Uterus (tissue), 4 donors: ENCODE results near the gene STOX2. TPM values are rescaled to one million over a fixed set of nuclear protein-coding genes. Genes with fewer than 3 reads are reported as not detected.

Experiments used
- DNase-seq, 2 donors: peaks; one replicate each; pipeline ENCODE4 v3.0.0-alpha.2; 2019 to 2020
- H3K27ac ChIP-seq, 2 donors: fragments of 200-600 bp; sonication (generic); 1 replicate in 1 of 2; 2 replicates in 1 of 2; pipeline ENCODE4 v1.5.1; 2016 to 2018
- H3K27me3 ChIP-seq, 2 donors: fragments of 200-600 bp; sonication (generic); one replicate each; pipeline ENCODE4 v1.5.1; 2018 to 2019; ENCODE audit warnings: control low read depth in 1 of 2
- H3K36me3 ChIP-seq, 2 donors: fragments of 200-600 bp; sonication (generic); one replicate each; pipeline ENCODE4 v1.5.1; 2019; ENCODE audit warnings: control low read depth in 1 of 2
- H3K4me1 ChIP-seq, 2 donors: fragments of 200-600 bp; sonication (generic); one replicate each; pipeline ENCODE4 v1.5.1; 2018 to 2019; ENCODE audit warnings: control low read depth in 1 of 2
- H3K4me3 ChIP-seq, 2 donors: fragments of 200-600 bp; sonication (generic); 1 replicate in 1 of 2; 2 replicates in 1 of 2; pipeline ENCODE4 v1.5.1; 2018 to 2019; ENCODE audit warnings: mild to moderate bottlenecking in 1 of 2
- H3K9me3 ChIP-seq, 2 donors: fragments of 200-600 bp; sonication (generic); one replicate each; pipeline ENCODE4 v1.5.1; 2019; ENCODE audit warnings: control low read depth in 1 of 2
- CTCF ChIP-seq, 4 experiments: fragments of 200-600 bp in 2 of 4; fragments of 450-650 bp in 2 of 4; sonication (generic) in 2 of 4; IDR thresholded peaks; one replicate each; pipeline ENCODE4 v1.5.1; 2016 to 2019; ENCODE audit warnings: antibody characterized with exemption in 4 of 4, mild to moderate bottlenecking in 2 of 4, moderate library complexity in 1 of 4
- POLR2A ChIP-seq, 2 donors: fragments of 450-650 bp; IDR thresholded peaks; one replicate each; pipeline ENCODE4 v1.6.1; 2016; ENCODE audit warnings: antibody characterized with exemption in 2 of 2, mild to moderate bottlenecking in 1 of 2, moderate library complexity in 1 of 2
- intact Hi-C: fragments of 100-400 bp; cut with DNase I; formaldehyde crosslinking; loops from one replicate; pipeline ENCODE4 v1.15.1; 2023; ENCODE audit warnings: low total_unique reads
- total RNA-seq, 4 donors: library from RNA; depleted of rRNA in 3 of 4; stranded (reverse); fragments of >200 nt in 3 of 4; gene quantifications; one replicate each; pipeline versions ENCODE4 v1.1.0 to v1.2.4, GENCODE V29; 2014 to 2023
- donor health status: DM: yes; HTN: yes; CAD: no.

Gene STOX2
- total RNA-seq, 4 donors from 2014 or later = 2.9 to 19.4 (median 11.1) TPM

- H3K27me3 ChIP-seq = no peaks in the 10 kb centered on the region
- H3K27ac ChIP-seq = no peak overlapping the region
- no peak for TF ChIP-seq POLR2A (IDR thresholded peaks at IDR 0.05)
- TF ChIP-seq CTCF (IDR thresholded peaks at IDR 0.05) = no peak
- H3K4me3 ChIP-seq = no peak overlapping the region
- intact Hi-C loops = no loop called here
- no peak for DNase-seq
- no peaks in the 10 kb centered on the region for H3K36me3 ChIP-seq
- no peaks in the 10 kb centered on the region for H3K9me3 ChIP-seq
- peaks cover 3 to 5% of the 10 kb centered on the region in 2 donors for H3K4me1 ChIP-seq
These were observed 79.5 kb downstream of the STOX2 start for GRCh38 chr4:183984566-183984965.

- DNase-seq = no peak
- intact Hi-C loops = no loop called here
- H3K4me1 ChIP-seq = peaks cover 4 to 5% of the 10 kb centered on the region in 2 donors
- H3K4me3 ChIP-seq = no peak overlapping the region
- H3K36me3 ChIP-seq = no peaks in the 10 kb centered on the region
- H3K27me3 ChIP-seq = no peaks in the 10 kb centered on the region
- TF ChIP-seq POLR2A (IDR thresholded peaks at IDR 0.05) (no peak), CTCF (IDR thresholded peaks at IDR 0.05) (no peak)
- H3K9me3 ChIP-seq = no peaks in the 10 kb centered on the region
- H3K27ac ChIP-seq = no peak overlapping the region
These were observed 80.7 kb downstream of the STOX2 start for GRCh38 chr4:183985786-183986185.

GRCh38 chr4:183986291-183986970, 81.3 kb downstream of the STOX2 start:
- Histone ChIP-seq H3K4me1 (peaks cover 4 to 5% of the 10 kb centered on the region in 2 donors), H3K36me3 (no peaks in the 10 kb centered on the region), H3K27ac (no peak overlapping the region), H3K27me3 (no peaks in the 10 kb centered on the region), H3K4me3 (no peak overlapping the region), H3K9me3 (no peaks in the 10 kb centered on the region)
- TF ChIP-seq CTCF (IDR thresholded peaks at IDR 0.05) = no peak
- no peak for TF ChIP-seq POLR2A (IDR thresholded peaks at IDR 0.05)
- DNase-seq = no peak
- intact Hi-C loops = no loop called here

- peak overlapping the region; percentile 69 to 71 for H3K27ac ChIP-seq
- intact Hi-C loops = no loop called here
- H3K27me3 ChIP-seq = no peaks in the 10 kb centered on the region
- peak; percentile 64 for DNase-seq
- H3K9me3 ChIP-seq = no peaks in the 10 kb centered on the region
- TF ChIP-seq CTCF (IDR thresholded peaks at IDR 0.05) = no peak
- H3K36me3 ChIP-seq = no peaks in the 10 kb centered on the region
- peaks cover 4 to 5% of the 10 kb centered on the region in 2 donors for H3K4me1 ChIP-seq
- H3K4me3 ChIP-seq = peak overlapping the region; percentile 18 to 33
These were observed 82.2 kb downstream of the STOX2 start for GRCh38 chr4:183986971-183987946.

GRCh38 chr4:183987987-183988392, 82.9 kb downstream of the STOX2 start:
- H3K27ac ChIP-seq = peak overlapping the region; percentile 69 to 71
- intact Hi-C loops = no loop called here
- no peaks in the 10 kb centered on the region for H3K27me3 ChIP-seq
- peak overlapping the region; percentile 18 to 33 for H3K4me3 ChIP-seq
- no peak for TF ChIP-seq CTCF (IDR thresholded peaks at IDR 0.05)
- TF ChIP-seq POLR2A (IDR thresholded peaks at IDR 0.05) = peak; percentile 16 to 26
- H3K9me3 ChIP-seq = no peaks in the 10 kb centered on the region
- H3K4me1 ChIP-seq = peaks cover 4 to 5% of the 10 kb centered on the region in 2 donors
- no peaks in the 10 kb centered on the region for H3K36me3 ChIP-seq
- DNase-seq = peak; percentile 54 to 77
